ENCODE results near the gene ACSF2.
"Not testable (repeated sequence)": the region's sequence is repeated elsewhere in the genome, so short reads cannot be mapped to it uniquely, and the experiment has no call there.

- not testable (repeated sequence) for TF ChIP-seq ZNF207 (IDR thresholded peaks at IDR 0.05; ENCODE audit: borderline replicate concordance); CREBL2 (CRISPR knock-in tag; IDR thresholded peaks at IDR 0.05; ENCODE audit: borderline replicate concordance); ZNF44 (CRISPR knock-in tag; IDR thresholded peaks at IDR 0.05); ZNF749 (CRISPR knock-in tag; IDR thresholded peaks at IDR 0.05; ENCODE audit: borderline replicate concordance); EZH2 (conservative IDR thresholded peaks at IDR 0.05; ENCODE audit: low read depth, low read length); CTCF (CRISPR knock-in tag; IDR thresholded peaks at IDR 0.05); USF2 (IDR thresholded peaks at IDR 0.05; ENCODE audit: low read depth, low read length); USF2 (CRISPR knock-in tag; IDR thresholded peaks at IDR 0.05; ENCODE audit: borderline replicate concordance); TAF1 (CRISPR knock-in tag; IDR thresholded peaks at IDR 0.05); ZNF407 (CRISPR knock-in tag; IDR thresholded peaks at IDR 0.05; ENCODE audit: not compliant biosample characterization); MBD4 (IDR thresholded peaks at IDR 0.05; ENCODE audit: borderline replicate concordance, low read length); NRL (CRISPR knock-in tag; IDR thresholded peaks at IDR 0.05; ENCODE audit: borderline replicate concordance); BRCA1 (CRISPR knock-in tag; IDR thresholded peaks at IDR 0.05); MAX (IDR thresholded peaks at IDR 0.05); ZNF335 (CRISPR knock-in tag; IDR thresholded peaks at IDR 0.05)
Measured at GRCh38 chr17:50472761-50473161, 46.7 kb downstream of the ACSF2 start.

Measured in HepG2 (cell line).